Right renal pelvis (tissue), 4 donors: ENCODE data around the gene SYNE2. TPM values are rescaled to one million over a fixed set of nuclear protein-coding genes. Genes with fewer than 3 reads are reported as not detected.

Experiments
- DNase-seq, 4 donors: peaks; one replicate each; pipeline ENCODE4 v3.0.0-alpha.2; 2013; ENCODE audit warnings: low read depth in 4 of 4, low spot score in 3 of 4, missing footprints in 1 of 4
- polyA plus RNA-seq, 4 donors: library from polyadenylated mRNA; unstranded; fragments of 120-200 nt; gene quantifications; one replicate each; pipeline ENCODE4 v1.2.1, GENCODE V29; 2013; ENCODE audit not compliant: insufficient read length in 4 of 4

The SYNE2 gene
- polyA plus RNA-seq, 4 donors: 102 to 122 (median 115) TPM

GRCh38 chr14:64069634-64070359 lies 217.0 kb downstream of the SYNE2 start:
- DNase-seq: no peak

- DNase-seq: no peak
Observed at GRCh38 chr14:64074961-64075612, 222.3 kb downstream of the SYNE2 start.

DNA sequence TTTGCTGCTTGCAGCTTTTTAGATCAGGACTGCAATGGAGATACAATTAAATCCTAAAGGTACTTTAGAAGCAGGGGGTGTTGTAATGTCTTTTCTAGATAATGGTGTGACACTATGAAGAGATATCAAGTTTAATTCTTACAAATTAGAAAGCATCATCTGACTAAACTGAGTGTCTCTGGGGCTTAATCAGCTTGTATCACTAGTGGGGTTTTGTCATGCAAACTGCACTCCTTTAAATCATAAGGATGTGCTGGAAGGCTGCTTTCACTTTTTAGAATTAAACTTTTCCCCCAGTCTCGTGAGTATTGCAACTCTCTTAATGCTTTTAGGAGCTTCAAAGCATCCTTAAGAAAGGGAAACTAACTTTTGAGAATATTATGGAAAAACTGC lies 222.8 kb downstream of the SYNE2 start:
- no peak for DNase-seq

- no peak for DNase-seq
Observed at GRCh38 chr14:64080452-64080851, 227.6 kb downstream of the SYNE2 start.

- DNase-seq: no peak
Observed at GRCh38 chr14:64081174-64081746, 228.5 kb downstream of the SYNE2 start.

DNA sequence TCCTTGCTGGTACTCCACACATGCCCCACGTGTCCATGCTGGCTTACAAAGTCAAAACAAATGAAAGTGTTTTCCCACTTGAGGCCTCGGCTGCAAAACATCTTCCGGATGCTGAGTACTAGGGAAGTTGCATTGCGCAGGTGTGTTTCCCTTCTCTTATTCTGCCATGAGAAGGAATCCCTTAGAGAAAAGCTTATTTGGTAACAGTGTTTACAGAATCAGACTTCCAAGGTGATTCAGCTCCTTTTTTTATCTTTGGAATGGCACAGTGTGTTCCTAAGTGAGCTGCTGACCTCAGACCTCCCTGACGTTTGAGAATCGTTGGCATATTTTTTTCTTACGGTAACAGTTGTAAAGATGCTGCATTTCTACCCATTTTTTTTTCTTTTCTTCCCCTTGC lies 230.0 kb downstream of the SYNE2 start:
- no peak for DNase-seq

- no peak for DNase-seq
Observed at GRCh38 chr14:64088647-64088964, 235.8 kb downstream of the SYNE2 start.

- DNase-seq: no peak
Observed at GRCh38 chr14:64089920-64090319, 237.1 kb downstream of the SYNE2 start.

GRCh38 chr14:64091217-64091616 lies 238.4 kb downstream of the SYNE2 start:
- DNase-seq: no peak

GRCh38 chr14:64092338-64092737 lies 239.5 kb downstream of the SYNE2 start:
- no peak for DNase-seq

DNA sequence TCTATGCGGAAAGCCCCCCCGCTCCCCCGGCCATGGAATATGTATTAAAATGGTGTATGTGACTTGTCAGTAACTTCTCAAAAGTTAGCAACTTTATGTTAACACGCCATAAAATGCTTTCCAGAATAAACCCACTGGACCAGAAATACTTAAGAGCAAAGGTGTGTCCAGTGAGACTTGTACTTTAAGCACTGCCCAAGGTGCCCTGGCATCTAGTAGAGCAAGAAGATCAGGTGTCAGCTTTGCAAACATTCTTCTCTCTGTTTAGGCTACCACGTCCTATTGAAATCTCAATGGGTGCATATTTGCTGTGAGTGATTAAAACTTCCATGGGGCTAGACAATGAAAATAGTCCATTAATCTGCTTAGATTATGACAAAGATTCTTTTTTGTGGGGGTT lies 240.1 kb downstream of the SYNE2 start:
- no peak for DNase-seq

DNA sequence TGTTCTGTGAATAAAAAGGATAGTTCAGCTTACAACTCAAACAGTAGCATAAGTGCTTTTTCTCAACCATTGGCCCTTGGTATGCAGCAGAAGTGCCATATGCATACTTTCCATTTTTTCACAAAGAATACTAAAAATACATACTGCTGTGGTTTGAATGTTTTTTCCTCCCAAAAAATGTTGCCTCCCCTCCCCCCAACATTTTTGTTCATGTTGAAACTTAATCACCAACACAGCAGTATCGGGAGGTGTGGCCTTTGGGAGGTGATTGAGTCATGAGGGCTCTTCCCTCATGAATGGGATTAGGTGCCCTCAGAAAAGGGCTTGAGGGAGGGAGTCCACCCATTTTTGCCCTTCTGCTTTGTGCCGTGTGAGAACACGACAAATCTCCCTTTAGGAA lies 242.8 kb downstream of the SYNE2 start:
- no peak for DNase-seq

DNA sequence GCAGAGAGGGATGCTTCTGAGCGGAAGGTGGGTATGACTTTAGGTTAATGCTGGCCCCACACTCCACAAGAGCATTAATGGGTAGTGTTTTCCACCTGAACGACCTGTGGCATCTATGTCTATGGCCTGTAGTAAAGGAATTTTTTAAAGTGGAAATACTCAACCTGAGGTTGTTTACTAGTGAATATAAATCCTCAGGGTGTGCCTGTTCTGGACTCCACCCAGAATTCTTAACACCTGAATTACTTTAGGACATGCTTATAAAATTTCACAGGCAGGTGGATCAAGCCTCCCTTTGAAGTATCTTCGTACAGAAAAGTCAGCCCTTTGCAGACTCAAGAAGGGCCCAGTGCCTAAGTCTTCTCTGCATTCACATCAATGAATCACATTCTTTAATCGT lies 245.3 kb downstream of the SYNE2 start:
- DNase-seq: no peak

DNA sequence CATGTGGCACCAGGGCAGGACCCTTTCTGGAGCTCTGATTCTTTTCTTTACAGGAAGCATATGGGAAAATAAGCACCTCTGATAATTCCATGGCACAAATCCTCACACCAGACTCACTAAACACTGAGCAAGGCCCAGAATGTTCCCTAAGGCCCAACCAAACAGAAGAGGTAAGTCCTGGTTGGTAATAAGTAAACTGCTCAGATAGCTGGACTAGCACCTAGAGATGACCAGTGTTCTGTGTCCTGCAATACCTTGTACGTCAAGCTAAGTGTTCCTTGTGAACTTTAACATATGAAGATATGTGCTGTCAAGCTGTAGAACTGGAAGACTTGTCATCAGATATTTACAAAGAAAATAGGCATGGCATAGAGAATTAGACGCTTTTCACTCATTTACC lies 254.6 kb downstream of the SYNE2 start:
- no peak for DNase-seq

DNA sequence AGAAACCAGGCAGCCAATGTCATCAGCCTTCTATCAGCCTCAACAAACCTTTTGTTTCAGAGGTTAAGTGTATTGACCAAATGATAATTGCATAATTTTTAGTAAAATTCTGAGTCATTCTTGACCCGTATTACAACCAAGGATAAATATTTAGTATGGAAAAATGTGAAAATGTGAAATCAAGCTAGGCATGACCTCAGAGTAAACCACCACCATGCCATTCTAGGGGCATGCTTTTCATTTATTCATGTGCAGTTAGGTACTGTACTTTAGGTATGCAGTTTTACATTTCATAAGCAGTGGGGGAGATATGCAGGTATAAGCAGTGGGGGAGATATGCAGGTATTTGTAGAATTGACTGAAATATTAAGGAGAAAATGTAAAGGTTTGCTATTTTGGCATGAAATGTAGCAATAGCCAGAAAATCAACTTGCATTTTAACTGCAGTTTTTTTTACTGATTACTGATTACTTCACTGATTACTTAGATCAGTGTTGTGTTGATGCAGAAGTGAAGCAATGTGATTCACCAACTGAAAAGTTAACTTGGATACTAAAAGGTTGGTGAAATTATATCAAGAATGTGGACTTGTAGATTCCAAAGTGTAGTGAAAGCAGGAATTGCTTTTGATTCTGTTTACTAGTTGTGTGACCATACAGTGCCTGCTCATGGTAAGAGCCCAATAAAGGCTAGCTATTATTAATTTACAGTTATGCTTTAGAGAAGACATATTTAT lies 257.2 kb downstream of the SYNE2 start:
- DNase-seq: no peak

- no peak for DNase-seq
Observed at GRCh38 chr14:64110802-64111201, 258.0 kb downstream of the SYNE2 start.

GRCh38 chr14:64112867-64113678 lies 260.3 kb downstream of the SYNE2 start:
- no peak for DNase-seq

DNA sequence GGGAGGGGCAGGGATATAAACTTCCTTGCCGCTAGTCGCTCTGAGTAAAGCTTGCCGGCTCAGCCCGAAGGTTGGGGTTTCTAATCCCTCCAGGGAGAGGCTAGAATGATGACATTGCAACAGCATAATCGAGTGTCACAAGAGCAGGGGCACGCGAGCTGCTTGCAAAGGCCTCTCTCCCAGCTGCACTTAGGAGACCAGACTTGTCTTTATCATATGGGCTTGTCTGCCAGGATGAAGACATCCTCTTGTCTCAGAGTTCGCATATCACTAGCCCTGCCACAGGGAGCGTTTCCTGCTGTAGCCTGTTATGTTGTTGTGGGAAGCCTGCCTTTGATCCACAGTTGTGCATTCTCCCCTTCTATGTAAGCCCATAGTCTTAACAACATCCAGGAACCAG lies 261.4 kb downstream of the SYNE2 start:
- DNase-seq: no peak

GRCh38 chr14:64114796-64115195 lies 262.0 kb downstream of the SYNE2 start:
- DNase-seq: no peak

DNA sequence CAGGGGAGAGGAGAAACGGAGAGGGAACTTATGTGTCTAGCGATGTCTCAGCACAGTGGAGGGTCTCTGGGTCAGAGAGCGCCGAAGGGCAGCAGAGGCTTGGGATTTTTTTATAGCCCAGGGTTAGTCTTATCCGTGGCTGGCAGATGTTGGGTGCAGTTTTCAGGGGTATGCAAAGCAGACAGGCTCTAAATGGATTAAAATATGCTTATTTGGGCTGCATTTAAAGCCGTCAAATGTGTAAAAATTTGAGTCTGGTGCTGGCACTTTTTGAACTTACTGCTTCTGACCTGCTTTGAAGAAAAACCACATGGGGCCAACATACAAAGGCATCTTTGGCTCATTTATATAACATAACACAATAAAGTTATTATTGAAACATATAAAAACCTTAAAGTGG lies 262.6 kb downstream of the SYNE2 start:
- DNase-seq: no peak
